Epidermal melanocyte (primary cell): ENCODE results near the gene PANK3.
A peak's percentile ranks its signal among the peaks of the same experiment; 100 is the strongest.
"Not testable (repeated sequence)": the region's sequence is repeated elsewhere in the genome, so short reads cannot be mapped to it uniquely, and the experiment has no call there.

Source experiments
- DNase-seq: peaks from one replicate; pipeline ENCODE4 v3.0.0; 2011; ENCODE audit warnings: low spot score; ENCODE audit not compliant: insufficient read length

The PANK3 gene

DNA sequence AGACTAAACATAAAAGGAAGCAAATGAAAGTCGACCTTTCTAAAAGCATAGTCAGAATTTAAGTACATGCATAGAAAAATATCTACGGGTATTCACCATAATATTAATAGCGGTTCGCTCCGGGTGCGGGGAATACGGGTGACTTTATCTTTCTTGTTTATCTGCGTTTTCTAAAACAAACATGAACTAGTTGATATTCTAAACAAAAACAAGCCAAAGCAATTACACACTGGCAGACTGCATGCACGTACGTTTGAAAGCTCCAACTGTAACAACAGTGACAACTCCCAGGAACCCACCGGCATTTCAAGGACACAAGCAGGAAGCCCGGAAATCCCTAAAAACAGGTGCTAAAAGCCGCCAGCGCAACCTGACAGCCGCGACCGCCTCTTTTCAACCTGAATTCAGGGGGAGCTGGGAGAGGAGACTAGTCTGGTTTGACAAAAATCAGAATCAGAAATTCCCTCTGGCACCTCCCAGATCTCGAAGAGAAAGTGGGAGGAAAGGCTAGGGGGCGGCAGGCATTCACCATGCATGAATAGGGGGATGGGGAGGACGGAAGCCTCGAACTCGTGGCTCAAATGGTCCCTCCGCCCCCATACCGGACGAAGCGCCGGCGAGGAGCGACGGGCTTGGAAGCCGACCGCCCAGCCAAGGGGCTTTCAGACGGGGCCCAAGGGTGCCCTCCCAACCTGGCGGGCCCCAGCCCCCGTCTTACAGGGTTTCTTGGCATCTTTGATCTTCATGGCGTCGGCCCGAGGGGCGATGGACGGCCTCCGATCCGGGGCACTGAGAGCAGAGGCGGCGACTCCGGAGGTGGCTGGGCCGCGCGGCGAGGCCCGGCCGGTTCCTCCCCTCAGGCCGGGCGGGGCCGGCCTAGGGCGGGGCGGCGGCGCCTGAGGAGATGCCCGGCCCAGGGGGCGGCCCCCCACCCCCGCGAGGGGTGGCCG is at the start of gene PANK3:
PANK3 (minus strand) TSS at position 831 of the 950 bp plus-strand sequence; CDS start at position 746, 85 bp downstream.
- DNase-seq = peak; percentile 63

DNA sequence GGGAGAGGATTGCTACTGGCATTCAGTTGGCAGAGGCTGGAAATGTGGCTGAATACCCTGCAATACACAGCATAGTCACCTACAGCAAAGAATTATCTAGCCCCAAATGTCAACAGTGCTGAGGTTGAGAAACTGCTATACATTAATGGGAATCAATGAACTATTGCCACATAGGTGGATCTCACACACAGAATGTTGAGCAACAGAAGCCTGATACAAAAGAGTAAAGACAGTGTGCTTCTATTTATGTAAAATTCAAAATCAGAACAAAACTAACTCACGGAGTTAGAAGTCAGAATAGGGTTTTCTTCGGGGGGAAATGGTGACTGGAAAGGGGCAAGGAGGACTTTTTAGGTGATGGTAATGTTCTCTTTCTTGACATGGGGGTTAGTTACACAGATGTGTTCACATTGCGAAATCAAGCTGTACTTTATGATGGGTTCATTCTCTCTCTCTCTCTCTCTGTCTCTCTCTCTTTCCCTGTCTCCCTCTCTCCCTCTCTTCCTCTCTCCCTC is 45.7 kb upstream of the PANK3 start:
- DNase-seq = no peak

DNA sequence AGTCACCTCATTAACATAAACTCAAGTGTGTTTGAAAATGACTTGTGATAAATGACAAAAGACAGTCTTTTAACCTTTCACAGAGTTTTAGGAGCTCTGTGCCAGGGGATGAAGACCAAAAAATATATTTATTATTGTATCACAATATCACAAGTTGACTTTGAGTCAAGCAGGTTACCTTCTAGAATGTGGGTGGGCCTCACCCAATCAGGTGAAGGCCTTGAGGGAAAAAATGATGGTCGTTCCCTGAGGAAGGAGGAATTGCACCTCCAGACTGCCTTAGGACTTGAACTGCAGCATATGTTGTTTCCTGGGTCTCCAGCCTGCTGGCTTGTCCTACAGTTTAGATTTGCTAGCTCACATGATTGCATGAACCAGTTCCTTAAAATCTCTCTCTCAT is 41.6 kb upstream of the PANK3 start:
- no peak for DNase-seq

DNA sequence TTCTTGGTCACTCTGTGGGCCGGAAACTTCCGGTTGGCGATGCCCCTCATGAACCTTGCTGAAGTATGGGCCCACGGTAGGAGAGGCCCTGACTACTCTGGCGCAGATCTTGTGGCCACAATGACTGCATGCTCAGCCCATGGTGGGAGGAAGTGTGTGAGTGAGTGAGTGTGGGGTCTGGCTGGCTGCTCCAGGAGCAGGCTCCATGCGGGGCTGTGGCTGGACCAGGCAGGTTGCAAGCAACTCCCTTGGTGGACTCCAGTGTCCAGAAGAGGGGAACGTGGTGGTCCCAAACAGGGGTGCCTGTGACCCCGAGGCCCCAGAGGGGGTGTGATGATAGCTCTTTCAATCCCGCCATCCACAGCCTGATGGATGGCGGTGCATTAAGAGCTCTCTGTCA is 35.5 kb upstream of the PANK3 start:
- DNase-seq = no peak

DNA sequence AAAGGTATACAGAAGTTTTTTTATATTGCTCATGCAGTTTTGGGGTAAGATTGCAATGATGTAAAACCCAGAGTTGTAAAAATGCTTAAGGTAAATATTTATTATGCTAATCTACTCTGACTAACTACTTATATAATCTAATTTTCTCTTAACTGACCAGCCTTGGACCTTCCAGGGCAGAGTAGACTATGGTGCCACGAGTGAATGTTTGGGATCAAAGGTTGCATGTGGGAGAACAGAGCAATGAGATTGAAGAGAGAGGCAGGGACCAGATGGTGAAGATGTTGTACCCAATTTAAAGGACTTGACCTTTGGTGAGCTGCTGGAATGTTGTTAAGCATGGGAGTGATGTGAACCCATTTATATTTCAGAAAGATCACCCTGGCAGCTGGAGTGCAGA is 34.8 kb upstream of the PANK3 start:
- DNase-seq = no peak

DNA sequence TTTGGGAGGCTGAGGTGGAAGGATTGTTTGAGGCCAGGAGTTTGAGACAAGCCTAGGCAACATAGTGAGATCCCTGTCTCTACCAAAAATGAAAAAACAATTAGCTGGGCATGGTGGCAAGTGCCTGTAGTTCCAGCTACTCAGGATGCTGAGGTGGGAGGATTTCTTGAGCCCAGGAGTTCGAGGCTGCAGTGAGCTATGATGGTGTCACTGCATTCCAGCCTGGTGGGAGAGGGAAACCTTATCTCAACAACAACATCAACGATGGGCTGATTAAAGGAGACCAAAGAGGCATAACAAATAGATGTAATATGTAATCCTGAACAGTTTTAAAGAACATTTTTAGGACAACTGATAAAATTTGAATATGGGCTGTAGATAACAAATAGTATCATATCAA is 34.2 kb upstream of the PANK3 start:
- DNase-seq = no peak

DNA sequence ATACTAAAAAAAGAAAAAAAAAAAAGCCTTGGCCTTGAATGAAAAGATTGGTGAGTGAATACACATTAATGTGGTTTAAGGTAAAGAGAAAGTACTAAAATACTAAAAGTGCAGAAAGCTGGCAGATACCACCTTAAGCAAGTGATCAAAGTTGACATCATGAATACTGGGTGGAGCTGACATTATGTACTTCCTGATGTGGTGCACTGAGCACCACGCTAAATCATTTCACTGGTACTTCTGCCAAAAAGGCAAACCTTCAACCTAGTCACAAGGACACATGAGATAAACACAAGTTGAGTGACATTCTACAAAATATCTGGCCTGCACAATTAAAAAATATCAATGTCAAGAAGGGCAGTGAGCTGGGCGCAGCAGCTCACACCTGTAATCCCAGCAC is 33.8 kb upstream of the PANK3 start:
- DNase-seq = no peak

DNA sequence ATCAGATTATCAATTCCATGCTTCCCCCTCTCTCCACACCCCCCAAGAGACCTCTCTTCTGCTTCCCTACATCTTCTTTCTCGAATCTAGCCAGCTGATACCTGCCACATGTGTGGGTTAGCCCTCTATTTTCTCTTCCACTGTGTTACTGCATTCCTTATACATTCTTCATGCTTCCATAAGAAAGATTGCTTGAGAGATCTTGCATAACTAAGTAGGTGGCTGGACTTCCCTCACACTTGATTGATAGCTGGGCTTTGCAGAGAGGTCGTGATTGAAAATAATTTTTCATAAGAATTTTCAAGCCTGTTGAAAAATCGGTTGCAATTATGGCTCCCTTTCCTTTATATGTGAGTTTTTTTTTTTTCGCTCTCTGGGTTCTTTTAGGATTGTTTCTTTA is 33.0 kb upstream of the PANK3 start:
- no peak for DNase-seq

DNA sequence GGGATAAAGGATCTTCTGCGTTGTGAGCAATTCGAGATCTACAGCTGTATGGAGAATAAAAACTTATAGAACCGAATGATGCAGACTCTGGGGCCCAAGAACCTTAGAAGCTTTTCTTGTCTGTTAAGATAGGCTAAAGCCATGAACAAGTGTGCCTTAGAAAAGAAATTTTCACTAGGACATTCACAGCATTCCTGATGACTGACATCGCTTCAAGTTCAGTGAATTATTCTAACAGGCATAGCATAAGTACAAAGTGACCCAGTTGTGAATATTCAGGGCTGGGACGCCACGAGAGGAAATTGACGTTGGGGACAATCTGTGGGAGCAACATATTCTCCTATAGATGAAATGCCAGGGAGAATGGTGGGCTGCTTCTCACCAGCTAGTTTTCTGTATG is 32.0 kb upstream of the PANK3 start:
- DNase-seq = no peak

DNA sequence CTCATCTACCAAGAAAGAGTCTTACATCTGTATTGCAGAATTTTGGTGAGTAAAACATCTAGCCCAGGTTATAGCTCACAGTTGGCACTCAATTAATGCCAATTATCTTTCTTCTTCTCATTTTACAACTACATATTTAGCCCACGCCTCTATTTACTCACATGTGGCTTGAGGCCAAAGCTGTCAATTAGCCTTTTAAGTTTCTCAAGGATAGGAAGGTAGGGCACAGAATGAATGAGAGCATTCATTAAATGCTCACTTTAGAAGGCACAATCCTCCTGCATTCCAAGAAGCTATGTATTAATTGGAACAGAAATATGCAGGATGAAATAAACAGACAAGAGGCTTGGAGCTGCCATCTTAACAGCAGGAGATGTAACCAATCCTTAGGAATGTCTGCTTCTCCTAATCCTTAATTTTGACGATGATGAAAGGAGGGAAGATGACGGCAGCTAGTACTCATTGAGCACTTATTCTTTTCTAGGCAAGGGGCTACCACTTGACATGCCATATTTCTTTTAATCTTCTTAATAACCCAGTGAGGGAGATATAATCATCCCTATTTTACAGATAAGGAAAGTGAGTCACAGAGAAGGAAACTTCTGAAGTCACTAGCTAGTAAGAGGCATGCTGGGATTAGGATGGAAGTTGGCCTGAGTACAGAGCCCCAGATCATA is 30.8 kb upstream of the PANK3 start:
- DNase-seq = no peak

DNA sequence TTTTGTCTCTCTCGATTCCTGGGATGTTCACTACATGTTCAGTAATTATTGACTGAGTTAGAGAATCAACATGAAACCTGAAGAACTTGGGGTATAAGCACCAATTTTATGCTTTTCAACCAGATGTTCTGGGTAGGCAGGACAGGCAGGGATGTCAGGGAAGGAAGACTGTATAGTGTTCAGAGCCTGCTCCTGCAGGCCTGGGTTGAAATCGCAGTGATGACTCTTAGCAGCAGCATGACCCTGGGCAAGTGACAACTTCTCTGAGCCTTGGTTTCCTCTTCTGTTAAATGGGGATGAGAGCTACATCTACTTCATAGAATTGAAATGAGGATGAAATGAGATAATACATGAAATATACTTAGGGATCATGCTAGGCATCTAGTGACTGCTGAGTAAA is 29.7 kb upstream of the PANK3 start:
- no peak for DNase-seq

DNA sequence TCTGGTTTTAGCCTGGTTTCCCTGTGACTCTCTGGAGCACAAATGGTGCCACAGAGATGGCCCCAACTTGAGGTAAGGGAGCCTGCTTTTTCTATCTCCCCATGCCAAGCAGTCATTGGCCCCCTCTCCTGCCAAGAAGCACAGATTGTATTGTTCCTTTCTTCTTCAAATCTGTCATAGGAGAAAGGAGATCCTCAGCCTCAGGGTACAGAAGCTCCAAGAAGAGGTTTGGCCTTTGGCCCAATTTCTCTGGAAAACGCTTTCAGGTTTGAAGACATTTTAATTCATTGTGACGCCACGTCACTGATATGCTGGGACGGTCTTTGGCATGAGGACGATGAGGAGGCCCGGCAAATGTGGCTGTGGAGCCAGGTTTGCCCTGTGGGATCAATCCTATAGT is 29.2 kb upstream of the PANK3 start:
- DNase-seq = no peak

DNA sequence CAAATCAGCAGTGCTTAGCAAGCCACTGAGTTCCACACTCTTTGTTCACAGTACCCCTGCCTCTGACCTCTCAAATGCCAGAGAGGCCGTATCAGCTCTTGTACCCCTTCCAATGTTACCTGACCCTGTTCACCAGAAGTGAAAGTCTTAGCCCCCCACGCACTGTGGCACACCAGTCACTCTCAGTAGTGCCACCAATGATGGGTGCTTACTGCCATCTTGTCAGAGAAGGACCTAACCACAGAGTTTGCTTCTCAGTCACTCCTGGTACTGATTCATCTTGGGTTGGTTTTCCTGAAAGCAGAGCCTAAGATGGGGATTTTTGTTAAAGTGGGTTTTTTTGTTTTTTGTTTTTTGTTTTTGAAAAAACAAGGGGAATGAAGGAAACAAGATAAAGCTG is 28.8 kb upstream of the PANK3 start:
- DNase-seq = no peak

DNA sequence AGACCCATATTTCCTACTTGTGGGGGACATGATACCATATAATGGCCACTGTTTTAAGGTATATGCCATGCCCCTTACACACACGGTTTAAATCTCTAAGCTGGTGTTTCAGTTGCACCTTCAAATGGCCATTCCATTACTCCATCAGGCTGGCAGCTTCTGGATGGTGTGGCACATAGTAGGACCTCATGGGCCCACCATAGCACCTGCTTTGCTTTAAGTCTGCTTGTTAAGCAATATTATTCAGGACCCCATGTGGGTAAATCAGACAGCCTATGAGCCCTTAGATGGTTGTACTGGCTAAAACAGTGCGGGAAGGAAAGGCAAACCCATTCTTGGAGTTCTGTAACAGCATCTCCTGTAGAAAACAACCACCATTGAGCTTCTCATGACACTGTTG is 27.4 kb upstream of the PANK3 start:
- DNase-seq = no peak

DNA sequence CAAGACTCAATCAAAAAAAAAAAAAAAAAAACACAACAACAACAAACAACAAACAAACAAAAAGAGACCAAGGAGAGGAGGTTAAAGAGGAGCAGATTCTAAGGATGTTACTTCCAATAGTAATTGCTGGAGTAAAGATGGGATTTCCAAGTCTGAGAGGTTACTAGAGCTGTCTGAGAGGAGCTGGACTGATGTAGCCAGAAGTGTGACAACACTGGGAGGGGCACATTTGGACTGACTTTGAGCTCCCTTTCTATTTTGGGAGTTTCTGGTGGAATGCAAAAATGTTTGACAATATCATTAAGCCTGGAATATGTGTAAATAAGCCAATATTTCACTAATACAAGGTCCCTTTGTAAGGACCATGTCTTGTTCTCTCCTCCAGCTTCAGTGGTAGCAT is 25.3 kb upstream of the PANK3 start:
- DNase-seq = no peak

DNA sequence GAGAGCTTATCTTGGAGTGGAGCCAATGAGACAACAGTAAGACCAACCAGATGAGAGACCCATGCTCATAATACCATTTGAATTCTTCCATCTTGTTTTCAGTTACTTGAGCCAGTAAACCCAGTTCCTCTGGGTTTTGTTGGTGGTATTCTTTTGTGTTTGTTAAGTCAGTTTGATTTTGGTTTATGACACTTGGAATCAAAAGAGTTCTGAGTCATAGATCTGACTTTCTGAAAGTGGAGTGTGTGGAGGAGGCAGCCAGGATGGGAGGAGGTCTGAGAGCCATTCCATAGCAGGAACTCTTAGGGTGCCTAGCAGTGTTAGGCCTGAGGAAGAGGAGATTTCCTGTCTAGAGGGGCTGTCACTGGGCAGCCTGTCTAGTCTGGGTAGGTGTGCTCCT is 24.6 kb upstream of the PANK3 start:
- DNase-seq = no peak

DNA sequence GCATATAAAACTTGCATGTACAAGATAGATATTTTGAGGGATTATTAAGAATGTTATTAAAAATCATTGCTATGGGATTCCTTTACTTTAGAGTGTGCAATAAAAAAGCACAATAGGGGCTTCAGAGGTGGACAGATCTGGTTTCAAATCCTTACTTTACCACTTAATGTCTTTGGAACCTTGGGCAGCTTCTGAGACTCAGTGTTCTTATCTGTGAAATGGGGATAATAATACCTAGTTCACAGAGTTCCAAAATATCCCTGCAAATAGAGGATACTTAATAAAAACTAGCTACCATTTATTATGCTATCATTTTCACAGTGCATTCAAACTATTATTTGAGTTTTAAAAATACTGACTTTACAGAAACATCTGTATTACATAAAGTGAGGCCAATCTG is 23.3 kb upstream of the PANK3 start:
- no peak for DNase-seq

DNA sequence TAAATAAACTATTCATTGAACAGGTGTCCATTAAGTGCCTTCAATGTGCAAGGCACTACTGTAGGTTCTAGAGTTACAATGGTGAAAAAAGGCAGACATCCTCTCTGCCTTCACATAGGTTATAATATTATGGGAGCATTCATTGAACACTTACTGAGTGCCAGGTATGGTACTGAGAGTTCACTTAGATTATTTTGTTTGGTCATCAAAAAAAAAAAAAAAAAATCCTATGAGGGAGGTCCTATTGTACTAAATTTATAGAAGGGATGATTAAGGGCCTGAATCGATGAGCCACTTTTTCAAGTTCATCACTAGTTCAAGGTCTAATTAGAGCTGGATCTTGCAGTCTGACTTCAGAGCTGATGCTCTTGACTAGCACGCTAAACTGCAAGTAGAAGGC is 22.8 kb upstream of the PANK3 start:
- no peak for DNase-seq

DNA sequence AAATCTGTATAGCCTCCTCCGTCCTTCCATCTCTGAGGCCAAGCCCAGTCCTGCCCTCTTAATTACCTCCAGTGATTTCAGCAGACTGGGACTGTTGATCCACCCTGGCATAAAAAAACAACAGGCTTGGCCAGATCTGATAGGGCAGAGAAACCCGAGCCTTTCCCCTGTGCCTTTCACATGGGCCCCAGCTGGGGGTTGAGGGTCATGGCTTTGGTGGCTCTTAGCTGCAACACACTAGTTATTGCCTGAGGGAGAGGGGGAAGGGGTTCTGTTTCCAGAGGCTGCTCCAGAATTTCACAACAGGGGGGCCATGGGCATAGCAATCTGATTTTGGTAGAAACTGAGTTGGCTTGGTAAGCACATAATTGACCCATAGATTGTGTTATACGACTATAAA is 21.2 kb upstream of the PANK3 start:
- DNase-seq = no peak

DNA sequence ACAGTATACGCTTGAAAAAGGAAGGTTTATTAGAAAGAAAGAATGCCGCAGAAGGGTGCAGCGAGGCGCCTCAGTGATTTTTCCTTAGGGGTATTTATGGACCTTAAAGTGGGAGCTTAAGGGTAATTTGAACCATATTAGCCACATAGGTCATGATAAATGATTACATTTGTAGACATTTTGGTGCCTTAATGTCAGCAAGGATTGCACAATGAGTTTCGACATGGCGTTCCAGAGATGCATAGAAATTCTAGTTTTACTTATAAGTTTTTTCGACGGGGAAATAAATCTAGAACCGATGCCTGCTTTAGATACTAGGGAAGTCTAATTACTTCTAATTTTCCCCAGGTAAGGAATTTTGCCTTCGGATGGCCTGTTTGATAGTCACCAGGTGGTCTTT is 20.7 kb upstream of the PANK3 start:
- no peak for DNase-seq

DNA sequence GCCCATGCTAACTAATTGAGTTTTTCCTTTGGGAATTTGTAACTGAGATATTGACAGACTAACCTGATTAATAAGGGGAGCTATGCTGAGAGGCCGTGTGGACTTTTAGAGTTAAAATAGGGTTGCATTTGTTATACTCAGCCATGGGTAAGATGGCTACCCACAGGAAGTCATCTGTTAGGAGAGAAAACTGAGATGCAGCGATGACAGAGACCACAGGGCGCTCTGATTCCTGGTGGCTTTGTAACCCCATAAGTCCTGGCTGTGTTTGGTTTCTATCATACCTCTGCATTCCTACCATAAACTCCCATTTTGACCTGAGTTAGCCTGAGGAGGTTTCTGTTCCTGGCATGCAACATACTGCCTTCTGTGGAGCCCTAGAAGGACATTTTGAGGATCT is 19.5 kb upstream of the PANK3 start:
- no peak for DNase-seq

DNA sequence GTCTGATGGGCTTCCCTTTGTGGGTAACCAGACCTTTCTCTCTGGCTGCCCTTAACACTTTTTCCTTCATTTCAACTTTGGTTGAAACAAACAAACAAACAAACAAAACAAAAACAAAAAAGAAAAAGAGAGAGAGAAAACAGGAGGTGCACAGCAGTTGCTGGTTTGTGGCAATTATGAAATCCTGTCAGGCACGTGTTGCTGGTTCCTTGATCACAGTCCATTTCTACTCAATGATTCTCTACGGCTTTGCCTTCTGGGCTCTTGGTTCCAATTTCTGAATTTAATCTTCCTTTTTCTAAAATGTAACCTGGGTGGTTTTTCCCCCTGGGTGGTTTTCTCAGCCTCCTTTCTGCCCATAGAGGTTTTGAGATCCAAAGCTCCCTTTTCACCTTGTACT is 17.8 kb upstream of the PANK3 start:
- DNase-seq = no peak

DNA sequence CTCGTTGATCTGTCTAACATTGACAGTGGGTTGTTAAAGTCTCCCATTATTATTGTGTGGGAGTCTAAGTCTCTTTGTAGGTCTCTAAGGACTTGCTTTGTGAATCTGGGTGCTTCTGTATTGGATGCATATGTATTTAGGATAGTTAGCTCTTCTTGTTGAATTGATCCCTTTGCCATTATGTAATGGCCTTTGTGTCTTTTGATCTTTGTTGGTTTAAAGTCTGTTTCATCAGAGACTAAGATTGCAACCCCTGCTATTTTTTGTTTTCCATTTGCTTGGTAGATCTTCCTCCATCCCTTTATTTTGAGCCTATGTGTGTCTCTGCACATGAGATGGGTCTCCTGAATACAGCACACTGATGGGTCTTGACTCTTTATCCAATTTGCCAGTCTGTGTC is 17.0 kb upstream of the PANK3 start:
- DNase-seq = not testable (repeated sequence)
